ENCODE measurements around the gene ACVR1B.

ACVR1B gene

DNA sequence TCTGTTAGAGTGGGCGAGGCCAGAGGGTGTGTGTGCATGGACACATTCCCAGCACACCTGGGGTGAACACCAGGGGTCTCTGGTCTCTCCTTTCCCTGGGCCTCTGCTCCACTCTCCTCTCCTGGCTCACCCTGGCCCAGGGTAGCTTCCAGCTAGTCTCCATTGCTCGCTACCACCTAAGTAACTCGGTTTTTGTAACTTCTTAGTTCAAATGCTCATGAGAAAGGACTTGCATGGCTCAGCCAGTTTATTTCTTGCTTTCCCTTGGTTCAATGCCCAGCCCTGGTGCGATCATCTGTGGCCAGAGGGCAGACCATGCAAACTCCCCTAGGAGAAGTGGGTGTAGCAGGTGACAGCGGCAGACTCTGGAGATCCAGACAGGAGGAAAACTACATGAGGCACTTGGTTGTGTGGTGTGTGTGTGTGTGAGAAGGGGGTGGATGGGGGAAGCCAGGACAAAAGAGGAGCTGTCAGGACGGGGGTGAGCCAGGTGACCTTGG is 8.9 kb upstream of the ACVR1B start:
- no peak for DNase-seq (ENCODE audit: low read depth in 1 of 2, low spot score in 1 of 2)

DNA sequence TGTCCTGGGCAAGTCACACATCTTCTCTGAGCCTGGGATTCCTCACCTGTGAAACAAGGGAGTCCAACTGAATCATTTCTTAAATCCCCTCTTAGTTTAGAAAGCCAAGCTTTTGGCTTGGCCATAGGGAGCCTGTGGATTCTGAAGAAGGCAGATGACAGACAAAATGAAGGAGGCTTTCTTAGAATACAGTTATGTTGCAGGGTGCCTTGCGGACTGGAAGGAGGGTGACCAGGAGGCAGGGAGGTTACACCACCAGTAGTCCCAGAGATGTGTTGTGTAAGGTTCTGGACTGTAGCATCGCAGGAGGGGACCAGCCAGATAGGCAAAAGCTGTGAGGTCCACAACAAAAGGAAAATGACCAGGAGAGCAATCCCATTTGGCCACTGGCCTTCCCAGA is 8.2 kb upstream of the ACVR1B start:
- DNase-seq (ENCODE audit: low read depth in 1 of 2, low spot score in 1 of 2), result no peak

DNA sequence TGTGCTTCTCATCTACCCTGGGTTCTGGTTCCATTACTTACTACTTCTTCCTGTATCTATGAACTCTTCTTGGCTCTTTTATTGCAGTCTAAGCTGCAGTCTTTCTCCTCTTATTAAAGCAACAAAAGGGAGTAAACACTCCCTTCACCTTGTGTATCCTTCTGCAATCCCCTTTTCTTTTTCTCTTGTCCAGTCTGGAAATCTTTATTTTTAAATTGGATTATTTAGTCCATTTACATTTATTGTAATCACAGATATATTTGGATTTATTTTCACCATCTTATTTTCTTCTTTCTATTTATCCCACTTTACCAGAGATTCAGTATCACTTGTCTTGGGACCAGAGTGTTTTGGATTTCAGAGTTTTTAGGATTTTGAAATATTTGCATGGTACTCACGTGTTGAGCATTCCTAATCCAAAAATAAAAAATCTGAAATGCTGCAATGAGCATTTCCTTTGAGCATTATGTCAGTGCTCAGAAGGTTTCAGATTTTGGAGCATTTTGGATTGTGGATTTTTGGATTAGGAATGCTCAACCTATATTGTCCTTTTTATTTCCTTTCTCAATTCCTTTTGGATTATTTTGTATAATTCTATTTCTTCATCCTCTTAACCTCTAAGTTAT is 6.8 kb upstream of the ACVR1B start:
- DNase-seq (ENCODE audit: low read depth in 1 of 2, low spot score in 1 of 2), result no peak

DNA sequence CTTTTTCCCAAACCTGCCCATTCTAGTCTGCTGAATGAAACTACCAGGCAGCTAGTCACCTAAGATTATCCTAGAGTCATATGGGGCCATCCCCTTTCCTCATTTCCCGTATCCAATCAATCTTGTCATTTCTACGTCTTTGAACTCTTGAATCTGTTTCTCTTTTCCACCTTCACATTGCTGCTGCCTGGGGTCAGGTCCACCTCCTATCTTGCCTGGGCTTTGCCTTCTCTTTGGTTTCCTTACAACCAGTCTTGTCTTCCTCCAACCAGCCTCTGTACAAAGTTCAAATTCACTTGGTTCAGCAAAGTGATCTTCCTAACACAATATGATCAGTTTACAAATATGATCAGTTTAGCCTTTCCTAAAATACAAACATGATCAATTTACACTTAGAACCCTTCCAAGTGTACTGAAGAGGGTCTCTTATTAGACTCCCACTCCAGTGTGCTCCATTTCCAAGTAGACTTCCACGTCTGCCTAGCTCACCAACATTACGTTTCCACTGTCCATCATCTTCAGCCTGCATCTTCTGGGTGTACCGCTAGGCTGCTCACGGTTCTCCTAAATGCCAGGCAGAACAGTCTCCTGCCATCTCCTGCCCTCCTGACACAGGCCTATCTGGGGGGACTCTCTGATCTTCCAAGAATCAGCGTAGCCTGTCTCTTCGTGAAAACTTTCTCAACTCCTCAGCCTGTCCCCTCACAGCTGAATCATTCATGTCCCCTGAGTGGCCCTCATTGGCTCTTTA is 4.1 kb upstream of the ACVR1B start:
- no peak for DNase-seq (ENCODE audit: low read depth in 1 of 2, low spot score in 1 of 2)

DNA sequence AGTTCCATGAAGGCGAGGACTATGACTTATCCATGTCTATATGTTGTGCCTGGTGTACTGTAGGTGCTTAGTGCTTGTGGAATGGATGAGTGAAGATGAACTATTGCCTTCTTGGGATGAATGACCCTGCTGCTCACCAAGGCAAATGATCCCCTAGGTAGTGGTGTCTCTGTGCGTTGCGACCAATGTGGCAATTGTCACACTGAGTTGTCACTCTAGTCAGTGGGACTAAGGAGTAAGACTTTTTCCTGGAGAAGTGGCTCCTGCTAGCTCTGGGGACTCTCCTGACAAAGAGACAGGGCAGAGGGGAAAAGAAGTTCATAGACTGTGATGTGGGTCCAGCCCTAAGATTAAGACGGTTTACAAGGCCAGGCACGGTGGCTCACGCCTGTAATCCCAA is 3.4 kb upstream of the ACVR1B start:
- no peak for DNase-seq (ENCODE audit: low read depth in 1 of 2, low spot score in 1 of 2)

DNA sequence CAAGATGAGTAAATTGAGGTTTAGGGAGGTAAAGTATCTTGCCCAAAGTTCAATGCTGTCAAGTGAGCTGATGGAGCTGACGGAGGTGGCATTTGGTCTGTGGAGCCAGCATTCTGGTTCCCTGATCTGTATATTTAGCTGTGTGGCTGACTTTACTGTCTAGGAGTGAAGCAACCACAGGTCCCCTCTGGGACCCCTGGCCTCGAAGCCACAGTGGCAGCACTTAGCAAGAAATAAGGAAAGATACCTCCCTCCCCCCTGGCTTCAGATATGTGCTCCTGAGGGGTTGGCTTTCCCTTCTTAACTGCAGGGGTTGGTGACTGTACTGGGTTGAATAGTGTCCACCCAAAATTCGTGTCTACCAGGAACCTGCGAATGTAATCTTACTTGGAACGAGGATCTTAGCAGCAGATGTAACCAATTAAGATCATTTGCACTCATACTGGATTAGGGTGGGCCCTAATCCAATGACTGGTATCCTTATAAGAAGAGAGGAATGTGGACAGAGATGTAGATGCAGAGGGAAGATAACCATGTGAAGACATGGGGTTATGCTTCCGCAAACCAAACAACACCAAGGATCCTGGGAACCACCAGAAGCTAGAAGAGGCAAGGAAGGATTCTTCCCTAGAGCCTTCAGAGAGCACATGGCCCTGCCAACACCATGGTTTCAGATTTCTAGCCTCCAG is 2.0 kb upstream of the ACVR1B start:
- no peak for DNase-seq (ENCODE audit: low read depth in 1 of 2, low spot score in 1 of 2)

DNA sequence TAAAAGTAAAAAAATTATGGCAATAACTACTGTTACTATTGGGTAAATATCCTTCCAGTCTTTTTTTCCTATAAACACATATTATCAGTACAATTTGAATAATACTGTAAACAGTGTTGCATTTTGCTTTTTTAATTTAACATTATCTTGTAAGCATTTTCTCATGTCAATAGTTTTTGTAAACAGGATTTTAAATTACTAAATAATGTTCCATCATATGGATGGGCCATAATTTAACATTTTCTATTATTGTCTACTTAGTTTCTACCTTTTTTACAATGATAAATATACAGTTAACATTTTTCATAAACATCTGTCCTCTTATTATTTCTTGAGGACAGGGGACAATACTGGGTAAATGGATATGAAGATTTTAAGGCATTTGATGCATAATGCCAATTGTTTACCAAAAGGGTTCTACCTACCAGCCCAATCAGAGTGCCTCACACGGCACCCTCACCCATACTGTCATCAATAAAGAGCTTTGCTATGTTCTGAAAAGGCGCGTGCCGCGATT is 759 bp upstream of the ACVR1B start:
- no peak for DNase-seq (ENCODE audit: low read depth in 1 of 2, low spot score in 1 of 2)

DNA sequence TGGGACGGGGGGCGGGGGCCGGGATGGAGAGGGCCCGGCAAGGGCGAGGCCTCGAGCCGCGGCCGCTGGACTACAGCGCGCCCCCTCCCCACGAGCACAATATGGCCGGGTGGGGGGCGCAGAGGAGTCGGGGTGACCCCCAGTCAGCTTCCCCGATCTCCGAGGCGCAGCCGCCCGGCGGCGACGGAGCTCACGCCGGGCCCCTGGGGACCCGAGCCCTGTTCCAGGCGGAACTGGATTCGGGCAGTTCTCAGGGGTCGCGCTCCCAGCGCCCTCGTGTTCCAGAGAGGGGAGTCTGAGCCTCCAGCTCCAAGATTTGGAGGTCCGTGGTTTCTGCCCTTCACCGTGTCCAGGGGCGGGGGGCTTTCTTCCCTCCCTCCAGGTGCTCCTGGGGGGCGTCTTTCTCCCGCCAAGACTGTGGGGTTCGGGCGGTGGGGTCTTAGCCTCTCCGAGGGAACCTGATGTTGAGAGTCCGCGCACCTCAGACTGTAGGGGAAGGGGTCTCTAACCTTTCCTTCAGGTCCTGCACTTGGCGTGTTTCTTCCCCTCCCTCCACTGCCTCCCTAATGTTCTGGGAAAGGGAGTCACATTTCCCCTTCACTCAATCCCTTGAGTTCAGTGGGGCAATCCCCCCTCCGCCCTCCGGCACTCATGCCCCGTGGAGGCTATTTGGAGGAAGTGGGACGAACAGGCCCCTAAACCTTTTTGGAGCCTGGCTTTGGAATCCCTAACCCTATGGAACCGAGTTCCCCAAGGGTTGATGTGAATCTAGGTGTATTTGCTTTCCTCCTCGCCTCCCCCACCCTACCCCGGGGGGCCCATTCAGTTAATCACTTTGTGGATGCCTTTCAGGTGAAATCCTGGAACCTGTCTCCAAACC is 584 bp downstream of the ACVR1B start:
- no peak for DNase-seq (ENCODE audit: low read depth in 1 of 2, low spot score in 1 of 2)

DNA sequence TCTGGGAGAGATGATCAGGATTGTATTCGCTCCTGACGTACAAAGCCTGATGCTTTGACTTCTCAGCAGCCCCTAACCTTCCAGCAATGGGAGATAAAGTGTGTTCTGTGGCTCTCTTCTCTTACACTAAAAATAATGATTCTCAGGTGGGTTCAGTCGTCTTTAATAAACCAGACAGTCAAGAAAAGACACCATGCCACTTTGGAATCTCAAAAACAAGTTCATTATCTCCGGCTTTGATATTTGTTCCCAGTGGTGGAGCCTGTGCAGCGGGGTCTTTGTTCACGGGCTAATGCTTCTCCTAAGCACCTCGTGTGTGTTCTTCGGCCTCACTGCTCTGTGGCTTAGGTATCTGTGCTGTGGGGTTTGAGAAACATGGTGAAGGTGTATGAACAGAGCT is 1.6 kb downstream of the ACVR1B start:
- no peak for DNase-seq (ENCODE audit: low read depth in 1 of 2, low spot score in 1 of 2)

DNA sequence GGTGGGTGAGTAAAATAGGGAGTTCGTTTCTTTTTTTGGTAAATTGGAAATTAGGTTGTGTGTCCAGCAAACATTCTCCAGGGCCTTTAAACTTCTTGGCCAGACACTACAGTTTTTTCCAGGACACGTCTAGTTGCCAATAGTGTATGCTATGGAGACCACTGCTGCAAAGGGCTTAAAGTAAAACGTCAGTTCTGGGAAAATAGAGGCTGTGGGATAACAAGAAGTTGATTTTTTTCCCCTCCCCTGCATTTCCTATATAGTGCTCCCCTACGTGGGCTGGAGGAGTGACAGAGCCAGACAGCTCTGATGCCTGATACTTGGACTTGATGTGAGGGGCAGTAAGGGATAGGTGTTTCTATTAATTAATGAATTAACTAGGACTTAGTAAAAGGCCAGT is 2.4 kb downstream of the ACVR1B start:
- DNase-seq (ENCODE audit: low read depth in 1 of 2, low spot score in 1 of 2), result no peak

DNA sequence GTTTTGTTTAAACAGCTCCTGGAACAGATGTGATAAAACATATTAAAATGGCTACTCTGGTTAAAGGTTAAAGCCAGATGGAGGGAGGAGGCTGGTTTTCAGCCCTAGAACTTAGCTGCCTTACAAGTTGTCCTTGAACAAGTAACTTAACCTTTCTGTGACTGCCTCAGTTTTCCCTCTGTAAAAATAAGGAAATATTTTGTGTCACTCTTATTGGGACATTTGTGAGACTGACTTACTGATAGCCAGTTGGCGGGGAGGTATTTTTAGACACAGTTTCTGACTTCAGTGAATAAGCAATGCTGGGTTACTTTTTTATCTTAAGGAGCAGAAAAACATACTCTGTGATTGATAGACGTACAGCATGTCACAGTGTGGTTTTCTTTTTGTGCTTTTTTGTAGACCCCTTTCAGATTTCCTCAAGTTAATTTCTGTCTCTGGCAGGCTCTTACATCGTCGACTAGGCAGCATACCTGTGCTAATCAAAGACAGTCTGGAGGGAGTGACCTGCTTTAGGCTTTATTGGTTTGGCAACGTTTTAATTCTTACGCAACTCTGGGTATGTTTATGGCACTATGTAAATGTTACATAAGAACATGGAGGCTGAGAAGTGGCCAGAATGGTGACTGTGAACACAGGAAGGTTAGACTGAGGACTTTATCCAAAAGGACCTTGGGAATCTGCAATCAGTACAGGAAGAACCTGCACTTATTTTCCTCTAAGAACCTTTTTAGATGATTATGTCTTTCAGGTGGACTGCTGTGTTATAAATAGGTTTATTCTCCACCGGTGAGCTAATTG is 3.3 kb downstream of the ACVR1B start:
- DNase-seq (ENCODE audit: low read depth in 1 of 2, low spot score in 1 of 2), result no peak

DNA sequence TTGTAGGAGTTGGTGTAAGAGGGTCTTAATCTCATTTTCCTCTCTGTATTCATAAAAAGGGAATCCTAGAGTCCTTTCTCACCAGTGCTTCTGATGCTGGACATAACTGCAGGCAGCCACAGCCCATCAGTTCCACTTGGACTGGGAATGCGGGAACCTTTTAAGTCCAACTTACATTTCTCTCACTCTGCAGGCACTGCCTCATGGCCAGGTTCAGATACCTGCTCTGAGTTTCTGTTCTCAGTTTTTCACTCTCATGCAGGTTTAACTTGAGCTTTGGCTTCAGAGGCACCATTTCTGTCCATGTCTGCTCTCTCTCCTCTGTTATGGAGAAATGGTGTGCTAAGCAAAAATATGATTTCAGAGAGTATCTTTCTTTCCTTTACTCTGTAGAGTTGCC is 4.2 kb downstream of the ACVR1B start:
- no peak for DNase-seq (ENCODE audit: low read depth in 1 of 2, low spot score in 1 of 2)

DNA sequence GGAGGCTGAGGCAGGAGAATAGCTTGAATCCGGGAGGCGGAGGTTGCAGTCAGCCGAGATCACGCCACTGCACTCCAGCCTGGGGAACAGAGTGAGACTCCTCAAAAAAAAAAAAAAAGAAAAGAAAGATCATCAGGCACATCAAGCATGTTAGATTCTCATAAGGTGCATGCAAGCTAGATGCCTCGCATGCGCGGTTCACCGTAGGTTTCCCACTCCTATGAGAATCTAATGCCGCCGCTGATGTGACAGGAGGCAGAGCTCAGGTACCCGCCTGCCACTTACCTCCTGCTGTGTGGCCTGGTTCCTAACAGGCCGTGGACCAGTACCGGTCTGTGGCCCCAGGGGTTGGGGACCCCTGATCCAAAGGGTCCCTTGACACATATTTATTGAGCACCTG is 7.0 kb downstream of the ACVR1B start:
- DNase-seq (ENCODE audit: low read depth in 1 of 2, low spot score in 1 of 2), result no peak

DNA sequence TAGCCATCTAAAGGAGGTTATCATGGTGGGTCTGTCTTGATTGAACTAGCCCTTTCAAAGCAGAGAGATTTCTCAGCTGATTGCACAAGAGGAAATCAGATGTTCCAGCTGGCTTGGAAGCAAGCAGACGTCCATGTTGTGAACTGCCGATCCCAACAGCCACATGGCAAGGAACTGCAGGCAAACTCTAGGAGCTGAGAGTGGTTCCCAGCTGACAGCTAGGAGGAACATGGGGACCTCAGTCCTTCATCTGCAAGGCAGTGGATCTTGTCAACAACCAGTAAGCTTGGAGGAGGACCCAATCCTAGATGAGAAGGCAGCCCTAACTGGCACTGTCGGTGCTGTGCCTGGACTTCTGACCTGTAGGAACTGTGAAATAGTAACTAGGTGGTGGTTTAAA is 7.7 kb downstream of the ACVR1B start:
- no peak for DNase-seq (ENCODE audit: low read depth in 1 of 2, low spot score in 1 of 2)

DNA sequence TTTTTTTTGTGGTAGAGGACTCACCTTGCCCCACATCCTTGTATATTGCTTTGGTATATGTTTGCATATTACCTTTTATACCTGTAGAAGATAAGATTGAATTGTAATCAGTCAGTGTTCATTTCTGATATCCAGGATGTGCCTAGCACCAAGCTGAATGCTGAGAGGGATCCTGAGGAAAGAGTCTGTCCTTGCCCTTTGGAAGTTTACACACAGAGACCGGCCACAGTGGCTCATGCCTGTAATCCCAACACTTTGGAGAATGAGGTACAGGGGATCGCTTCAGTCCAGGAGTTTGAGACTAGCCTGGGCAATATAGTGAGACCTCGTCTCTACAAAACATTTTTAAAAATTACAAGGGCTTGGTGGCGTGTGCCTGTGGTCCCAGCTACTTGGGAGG is 8.4 kb downstream of the ACVR1B start:
- DNase-seq (ENCODE audit: low read depth in 1 of 2, low spot score in 1 of 2), result no peak

DNA sequence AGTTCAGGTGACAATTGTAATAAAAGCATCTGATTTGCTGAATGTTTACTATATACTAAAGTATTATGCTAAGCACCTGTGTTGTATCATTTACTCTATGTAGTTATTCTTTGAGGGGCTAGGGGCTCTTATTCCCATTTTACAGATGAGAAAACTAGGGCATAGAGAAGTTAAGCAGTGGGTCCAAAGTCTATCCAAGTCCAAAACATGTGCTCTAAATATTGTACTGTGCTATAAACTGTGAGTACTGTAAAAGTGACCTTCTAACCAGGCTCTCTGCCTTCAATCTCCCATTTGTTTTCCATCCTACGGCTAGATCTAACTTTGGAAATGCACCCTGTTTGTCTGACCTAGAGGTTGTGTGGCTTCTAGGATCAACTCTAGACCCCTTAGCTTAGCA is 9.0 kb downstream of the ACVR1B start:
- no peak for DNase-seq (ENCODE audit: low read depth in 1 of 2, low spot score in 1 of 2)

DNA sequence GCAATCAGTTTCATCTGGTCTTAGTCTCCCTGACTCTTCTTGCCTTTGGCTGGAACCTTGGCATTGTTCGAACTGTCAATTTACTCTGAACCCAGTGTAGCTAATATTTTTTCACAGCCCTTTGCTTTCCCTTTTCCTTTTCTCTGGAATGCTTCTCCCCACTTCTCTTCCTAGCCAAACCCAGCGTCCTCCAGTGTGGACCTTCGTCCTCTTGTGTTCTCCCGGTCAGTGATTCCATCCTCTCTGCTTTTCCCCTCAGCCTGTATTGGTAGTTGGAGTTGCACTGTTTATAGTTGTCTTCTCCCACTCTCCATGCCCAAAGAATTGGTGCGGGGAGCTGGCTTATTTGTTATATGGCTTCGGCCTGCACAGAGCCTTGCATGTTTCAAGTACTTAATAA is 9.4 kb downstream of the ACVR1B start:
- DNase-seq (ENCODE audit: low read depth in 1 of 2, low spot score in 1 of 2), result no peak

DNA sequence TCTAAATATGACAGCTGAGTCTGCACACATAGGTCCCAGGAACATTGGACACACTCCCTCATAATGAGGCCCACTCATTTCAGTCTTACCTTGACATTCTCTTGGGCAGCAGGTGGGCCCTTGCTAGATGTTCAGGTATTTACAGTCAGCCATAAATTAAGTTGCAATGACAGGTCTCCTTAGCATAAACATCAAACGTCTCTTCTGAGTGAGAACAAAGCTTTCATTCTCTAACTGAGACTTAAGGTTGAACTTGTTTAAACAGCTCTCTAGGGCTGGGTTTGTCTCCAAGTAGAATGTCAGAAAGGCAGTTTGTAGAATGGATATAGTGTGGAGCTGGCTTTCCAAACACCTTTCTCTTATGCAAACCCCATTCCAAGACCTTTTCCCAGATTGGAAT is 10.3 kb downstream of the ACVR1B start:
- DNase-seq (ENCODE audit: low read depth in 1 of 2, low spot score in 1 of 2), result no peak

DNA sequence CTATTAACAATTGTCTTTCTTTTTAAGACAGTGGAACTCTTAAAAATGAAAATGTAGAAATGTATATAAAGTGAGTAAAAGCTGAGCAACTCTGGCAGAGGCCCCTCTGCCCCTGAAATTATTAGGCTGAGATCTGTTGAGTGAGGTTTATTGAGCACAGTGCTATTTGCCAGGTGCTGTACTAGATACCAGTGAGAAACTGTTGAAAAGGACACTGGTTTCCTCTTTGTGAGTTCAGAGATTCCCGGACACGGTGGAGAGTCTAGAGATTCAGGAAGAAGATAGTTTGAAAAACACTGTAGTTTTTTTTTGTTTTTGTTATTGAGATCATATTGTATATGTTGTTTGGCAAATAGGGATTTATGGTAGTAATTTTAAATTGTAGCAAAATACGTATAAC is 11.2 kb downstream of the ACVR1B start:
- no peak for DNase-seq (ENCODE audit: low read depth in 1 of 2, low spot score in 1 of 2)

DNA sequence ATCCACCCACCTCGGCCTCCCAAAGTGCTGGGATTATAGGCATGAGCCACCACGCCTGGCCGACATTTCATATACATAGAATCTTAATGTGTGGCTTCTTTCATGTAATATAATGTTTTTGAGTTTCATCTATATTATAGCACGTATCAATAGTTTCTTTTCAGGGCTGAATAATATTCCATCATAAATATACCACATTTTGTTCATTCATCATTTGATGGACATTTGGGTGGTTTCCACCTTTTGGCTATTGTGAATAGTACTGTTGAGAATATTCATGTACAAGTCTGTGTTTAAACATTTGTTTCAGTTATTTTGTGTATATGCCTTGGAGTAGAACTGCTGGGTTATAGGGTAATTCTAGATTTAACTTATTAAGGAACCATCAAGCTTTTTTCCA is 12.0 kb downstream of the ACVR1B start:
- no peak for DNase-seq (ENCODE audit: low read depth in 1 of 2, low spot score in 1 of 2)
